Activated CD4-positive, alpha-beta memory T cell treated with anti-CD3 and anti-CD28 coated beads, Interleukin-2, amount 10 ng/mL, durations not matched to agents 7 days and 5 days (primary cell): ENCODE results near the gene PYCR2. TPM values are rescaled to one million over a fixed set of nuclear protein-coding genes. Genes with fewer than 3 reads are reported as not detected.

ENCODE experiments used
- CTCF ChIA-PET: fragments of 350-600 bp; sonication (Branson Sonifier 250); formaldehyde crosslinking; loops from one replicate; lab custom pipeline; 2021; ENCODE audit warnings: antibody characterized with exemption, inconsistent platforms; lab: Charles Lee
- POLR2A ChIA-PET: fragments of 350-600 bp; sonication (Branson Sonifier 250); formaldehyde crosslinking; loops from one replicate; lab custom pipeline; 2021; ENCODE audit warnings: antibody characterized with exemption; lab: Charles Lee
- DNase-seq: peaks from one replicate; pipeline ENCODE4 v3.0.0-alpha.2; 2020
- H3K27ac Mint-ChIP-seq: one replicate; pipeline ENCODE4 v1.8.0; 2021; ENCODE audit warnings: mild to moderate bottlenecking, mixed read lengths
- H3K27me3 Mint-ChIP-seq: one replicate; pipeline ENCODE4 v1.8.0; 2021; ENCODE audit warnings: mixed read lengths
- H3K36me3 Mint-ChIP-seq: one replicate; pipeline ENCODE4 v1.8.0; 2021; ENCODE audit warnings: low read depth, mixed read lengths
- H3K4me1 Mint-ChIP-seq: one replicate; pipeline ENCODE4 v1.8.0; 2021; ENCODE audit warnings: mixed read lengths
- H3K4me3 Mint-ChIP-seq: one replicate; pipeline ENCODE4 v1.8.0; 2021; ENCODE audit warnings: mild to moderate bottlenecking, mixed read lengths
- H3K9me3 Mint-ChIP-seq: one replicate; pipeline ENCODE4 v1.8.0; 2021; ENCODE audit warnings: mixed read lengths
- total RNA-seq, 2 experiments: library from RNA; stranded (reverse); gene quantifications; one replicate each; pipeline ENCODE4 v1.2.3, GENCODE V29; 2021

Gene PYCR2
- total RNA-seq, 2 experiments from 2014 or later = 101 to 105 TPM

- Mint-ChIP-seq H3K27ac (peak overlapping the region; percentile 58), H3K4me1 (peaks cover 19% of the 10 kb centered on the region), H3K36me3 (peaks cover 5% of the 10 kb centered on the region), H3K27me3 (no peaks in the 10 kb centered on the region), H3K4me3 (no peak overlapping the region), H3K9me3 (no peaks in the 10 kb centered on the region)
- ChIA-PET CTCF (interaction anchor here (1.0 to 2.1 kb wide), 3 partner anchors 10 to 33 kb away, joined by 4 to 6 read pairs (median 4); no protein-coding TSS in a partner anchor), POLR2A (interaction anchor here (1.0 to 2.0 kb wide), 3 partner anchors 46 to 460 kb away, joined by 3 to 5 read pairs (median 4); partner anchors contain the start of genes SRP9 and TMEM63A)
- DNase-seq = no peak
Observed at GRCh38 chr1:225928186-225929175, 4.4 kb upstream of the PYCR2 start.

DNA sequence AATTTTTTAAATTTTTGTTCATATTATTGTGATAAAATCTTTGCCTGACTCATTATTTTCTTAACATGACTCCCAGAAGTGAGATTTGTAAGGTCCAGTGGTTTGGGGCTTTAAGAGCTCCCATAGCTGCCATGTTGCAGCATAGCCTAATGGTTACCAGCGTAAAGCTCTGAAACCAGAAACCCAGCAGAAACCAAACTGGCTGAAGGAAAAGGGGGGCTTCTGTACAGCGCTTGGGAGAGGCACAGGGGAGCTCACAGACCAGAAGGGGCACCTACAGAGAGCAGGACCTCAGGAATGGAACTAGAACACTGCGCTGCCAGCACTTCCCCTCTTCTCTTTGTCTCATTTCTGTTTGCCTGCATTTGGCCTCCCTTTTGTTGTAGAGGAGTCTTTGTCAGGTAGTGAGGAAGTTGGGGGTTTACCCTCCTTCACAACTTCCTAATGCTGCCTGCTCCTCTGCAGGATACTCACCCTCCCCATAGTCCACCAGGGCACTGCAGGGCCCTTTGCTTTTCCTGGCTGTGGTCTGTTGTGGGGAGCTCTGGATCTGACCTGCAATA, 2.6 kb upstream of the PYCR2 start:
- Mint-ChIP-seq H3K27me3 (no peaks in the 10 kb centered on the region), H3K4me3 (no peak overlapping the region), H3K9me3 (no peaks in the 10 kb centered on the region), H3K4me1 (peaks cover 35% of the 10 kb centered on the region), H3K27ac (no peak overlapping the region), H3K36me3 (peaks cover 15% of the 10 kb centered on the region)
- CTCF ChIA-PET = no interaction called here
- POLR2A ChIA-PET = interaction anchor here (0.6 to 1.4 kb wide), 3 partner anchors 44 to 149 kb away, joined by 3 to 6 read pairs (median 3); partner anchors contain the start of genes SRP9 and TMEM63A
- no peak for DNase-seq

DNA sequence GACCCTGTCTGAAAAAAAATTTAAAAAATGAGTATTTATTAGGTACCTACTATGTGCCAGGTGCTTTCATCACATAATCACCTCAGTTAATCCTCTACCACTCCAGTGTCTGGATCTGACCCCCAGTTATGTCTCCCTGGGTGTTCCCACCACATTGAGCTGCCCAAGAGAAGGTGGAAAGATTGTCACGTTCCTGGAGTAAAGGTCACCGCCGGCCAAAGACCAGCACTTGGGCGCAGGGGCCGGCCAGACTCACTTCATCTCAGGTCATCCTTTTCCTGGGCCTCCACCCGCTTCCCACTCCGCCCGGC, 714 bp downstream of the PYCR2 start:
- no peak for DNase-seq
- H3K27me3 Mint-ChIP-seq = no peaks in the 10 kb centered on the region
- H3K27ac Mint-ChIP-seq = peak overlapping the region; percentile 89
- H3K36me3 Mint-ChIP-seq = peaks cover 26% of the 10 kb centered on the region
- POLR2A ChIA-PET = interaction anchor here (0.7 to 6.0 kb wide), 31 partner anchors 9 to 497 kb away, joined by 3 to 62 read pairs (median 5); partner anchors contain the start of genes EPHX1, H3-3A, LBR and LEFTY1
- no peaks in the 10 kb centered on the region for H3K9me3 Mint-ChIP-seq
- H3K4me3 Mint-ChIP-seq = peak overlapping the region; percentile 96
- peaks cover 49% of the 10 kb centered on the region for H3K4me1 Mint-ChIP-seq
- CTCF ChIA-PET = interaction anchor here (1.2 to 1.6 kb wide), 6 partner anchors 12 to 145 kb away, joined by 3 to 7 read pairs (median 4); partner anchors contain the start of genes SDE2 and SRP9

GRCh38 chr1:225921734-225922709, 2.0 kb downstream of the PYCR2 start:
- Mint-ChIP-seq H3K4me1 (peaks cover 50% of the 10 kb centered on the region), H3K27ac (peak overlapping the region; percentile 74), H3K9me3 (no peaks in the 10 kb centered on the region), H3K4me3 (peak overlapping the region; percentile 96), H3K36me3 (peaks cover 37% of the 10 kb centered on the region), H3K27me3 (no peaks in the 10 kb centered on the region)
- ChIA-PET POLR2A (interaction anchor here (1.3 to 6.0 kb wide), 7 partner anchors 12 to 493 kb away, joined by 3 to 62 read pairs (median 5); partner anchors contain the start of genes LBR, SRP9 and TMEM63A), CTCF (interaction anchor here (0.8 to 1.1 kb wide), 3 partner anchors 10 to 145 kb away, joined by 3 read pairs; partner anchors contain the start of gene SRP9)
- no peak for DNase-seq

DNA sequence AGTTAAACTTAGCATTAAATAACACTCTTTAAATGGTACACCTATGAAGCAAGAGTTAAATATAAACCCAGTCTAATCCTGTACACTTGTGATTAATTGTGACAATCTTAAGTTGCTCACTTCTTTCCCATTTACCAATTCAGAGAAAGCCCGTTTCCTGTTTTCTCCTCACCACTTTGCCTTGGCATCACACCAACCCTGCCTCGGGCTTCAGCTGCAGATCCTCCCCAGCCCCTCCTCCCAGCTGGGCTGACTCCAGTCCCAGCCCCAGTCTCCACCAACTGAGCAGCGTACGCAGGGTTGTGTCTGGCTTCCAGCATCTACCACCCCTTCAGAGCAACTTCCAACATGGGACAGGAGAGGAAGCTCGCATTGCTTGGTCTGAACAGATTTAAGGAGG, 4.1 kb downstream of the PYCR2 start:
- CTCF ChIA-PET = interaction anchor here (1.2 to 1.4 kb wide), 3 partner anchors 8 to 43 kb away, joined by 3 to 4 read pairs (median 3); no protein-coding TSS in a partner anchor
- no peaks in the 10 kb centered on the region for H3K9me3 Mint-ChIP-seq
- peaks cover 48% of the 10 kb centered on the region for H3K4me1 Mint-ChIP-seq
- no peak for DNase-seq
- no peak overlapping the region for H3K4me3 Mint-ChIP-seq
- peaks cover 42% of the 10 kb centered on the region for H3K36me3 Mint-ChIP-seq
- peak overlapping the region; percentile 66 for H3K27ac Mint-ChIP-seq
- POLR2A ChIA-PET = interaction anchor here (0.8 to 6.0 kb wide), 3 partner anchors 11 to 453 kb away, joined by 3 to 56 read pairs (median 5); partner anchors contain the start of gene SRP9
- H3K27me3 Mint-ChIP-seq = no peaks in the 10 kb centered on the region

DNA sequence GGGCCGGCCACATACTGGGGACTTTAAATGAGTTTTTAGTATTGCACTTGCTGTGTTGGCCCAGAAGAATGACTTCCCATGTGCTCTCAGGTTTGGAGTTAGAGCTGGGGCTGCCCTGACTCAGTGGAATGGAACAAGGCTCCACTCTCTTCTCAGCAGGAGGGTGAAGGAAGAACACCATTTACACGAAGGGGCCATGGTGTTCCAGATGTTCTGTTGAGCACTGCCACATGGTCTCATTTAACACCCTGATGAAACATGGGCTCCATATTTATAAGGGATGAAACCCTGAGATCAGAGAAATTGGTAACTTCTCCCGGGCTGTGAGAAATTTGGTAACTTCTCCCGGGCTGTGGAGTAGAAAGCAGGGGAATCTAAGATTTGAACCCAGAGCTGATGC, 5.8 kb downstream of the PYCR2 start:
- Mint-ChIP-seq H3K4me1 (peaks cover 43% of the 10 kb centered on the region), H3K27me3 (no peaks in the 10 kb centered on the region), H3K27ac (no peak overlapping the region), H3K4me3 (no peak overlapping the region), H3K36me3 (peaks cover 35% of the 10 kb centered on the region), H3K9me3 (no peaks in the 10 kb centered on the region)
- ChIA-PET POLR2A (no interaction called here), CTCF (interaction anchor here (1.3 kb wide), 1 partner anchor 21 kb away, joined by 3 read pairs; no protein-coding TSS in a partner anchor)
- DNase-seq = no peak

GRCh38 chr1:225917536-225917935, 6.5 kb downstream of the PYCR2 start:
- H3K27me3 Mint-ChIP-seq = no peaks in the 10 kb centered on the region
- no peak overlapping the region for H3K4me3 Mint-ChIP-seq
- peaks cover 31% of the 10 kb centered on the region for H3K36me3 Mint-ChIP-seq
- DNase-seq = no peak
- H3K4me1 Mint-ChIP-seq = peaks cover 37% of the 10 kb centered on the region
- no peaks in the 10 kb centered on the region for H3K9me3 Mint-ChIP-seq
- POLR2A ChIA-PET = no interaction called here
- no peak overlapping the region for H3K27ac Mint-ChIP-seq
- CTCF ChIA-PET = interaction anchor here (1.3 kb wide), 1 partner anchor 21 kb away, joined by 3 read pairs; no protein-coding TSS in a partner anchor

- Mint-ChIP-seq H3K27me3 (no peaks in the 10 kb centered on the region), H3K9me3 (no peaks in the 10 kb centered on the region), H3K36me3 (peaks cover 27% of the 10 kb centered on the region), H3K4me1 (peaks cover 33% of the 10 kb centered on the region), H3K4me3 (no peak overlapping the region), H3K27ac (peak overlapping the region; percentile 35)
- DNase-seq = no peak
- ChIA-PET POLR2A (interaction anchor here (1.4 kb wide), 1 partner anchor 35 kb away, joined by 4 read pairs; the partner anchor contains the start of gene TMEM63A), CTCF (interaction anchor here (1.3 kb wide), 1 partner anchor 20 kb away, joined by 3 read pairs; no protein-coding TSS in a partner anchor)
Observed at GRCh38 chr1:225917101-225917500, 6.9 kb downstream of the PYCR2 start.

DNA sequence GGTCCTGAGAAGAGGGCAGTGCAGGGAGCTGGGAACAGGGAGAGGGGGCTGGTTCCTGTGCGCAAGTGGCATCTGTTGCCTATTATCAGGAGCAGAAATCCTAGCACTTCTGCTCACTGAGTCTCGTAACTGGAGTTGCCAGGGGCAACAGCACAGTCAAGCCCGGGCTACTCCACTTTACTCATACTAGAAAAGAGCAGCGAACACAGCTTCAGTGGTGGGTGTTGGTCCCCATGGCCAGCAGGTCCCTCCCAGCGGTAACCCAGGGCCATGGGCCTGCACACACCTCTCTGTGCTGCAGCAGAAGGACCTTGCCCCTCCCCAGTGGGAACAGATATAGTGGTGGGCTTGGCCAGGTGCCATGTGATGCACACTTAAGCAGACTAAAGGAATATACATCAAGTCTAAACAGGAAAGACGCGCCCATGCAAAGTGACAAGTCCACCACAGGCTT, 8.5 kb downstream of the PYCR2 start:
- CTCF ChIA-PET = no interaction called here
- peaks cover 21% of the 10 kb centered on the region for H3K4me1 Mint-ChIP-seq
- no peak for DNase-seq
- POLR2A ChIA-PET = interaction anchor here (0.6 to 1.4 kb wide), 3 partner anchors 9 to 35 kb away, joined by 3 to 4 read pairs (median 4); partner anchors contain the start of genes PYCR2 and TMEM63A
- no peak overlapping the region for H3K27ac Mint-ChIP-seq
- H3K27me3 Mint-ChIP-seq = no peaks in the 10 kb centered on the region
- H3K4me3 Mint-ChIP-seq = no peak overlapping the region
- peaks cover 27% of the 10 kb centered on the region for H3K36me3 Mint-ChIP-seq
- no peaks in the 10 kb centered on the region for H3K9me3 Mint-ChIP-seq

DNA sequence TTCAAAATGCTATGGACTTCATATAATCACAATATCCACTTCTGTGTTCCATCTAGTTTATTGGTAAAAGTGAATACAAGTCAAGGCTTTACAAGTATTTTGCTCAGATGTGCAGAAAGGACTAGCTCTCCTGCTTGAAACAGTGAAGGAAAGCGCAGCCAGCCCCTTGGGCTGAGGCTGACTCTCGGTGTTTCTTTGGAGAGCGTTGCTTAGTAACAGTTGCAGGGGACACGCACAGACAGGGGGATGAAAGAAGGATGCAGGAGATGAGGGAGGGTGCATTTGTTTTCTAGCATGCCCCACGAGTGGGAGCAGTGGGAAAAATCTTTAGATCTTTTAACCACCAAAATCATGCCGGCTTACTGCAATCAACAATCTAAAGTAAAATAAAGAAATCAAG, 9.1 kb downstream of the PYCR2 start:
- H3K36me3 Mint-ChIP-seq = peaks cover 26% of the 10 kb centered on the region
- H3K4me1 Mint-ChIP-seq = peaks cover 17% of the 10 kb centered on the region
- no peak for DNase-seq
- no peak overlapping the region for H3K4me3 Mint-ChIP-seq
- ChIA-PET POLR2A (no interaction called here), CTCF (interaction anchor here (1.3 kb wide), 1 partner anchor 137 kb away, joined by 3 read pairs; the partner anchor contains the start of gene SRP9)
- peaks cover 3% of the 10 kb centered on the region for H3K27me3 Mint-ChIP-seq
- no peak overlapping the region for H3K27ac Mint-ChIP-seq
- H3K9me3 Mint-ChIP-seq = no peaks in the 10 kb centered on the region

DNA sequence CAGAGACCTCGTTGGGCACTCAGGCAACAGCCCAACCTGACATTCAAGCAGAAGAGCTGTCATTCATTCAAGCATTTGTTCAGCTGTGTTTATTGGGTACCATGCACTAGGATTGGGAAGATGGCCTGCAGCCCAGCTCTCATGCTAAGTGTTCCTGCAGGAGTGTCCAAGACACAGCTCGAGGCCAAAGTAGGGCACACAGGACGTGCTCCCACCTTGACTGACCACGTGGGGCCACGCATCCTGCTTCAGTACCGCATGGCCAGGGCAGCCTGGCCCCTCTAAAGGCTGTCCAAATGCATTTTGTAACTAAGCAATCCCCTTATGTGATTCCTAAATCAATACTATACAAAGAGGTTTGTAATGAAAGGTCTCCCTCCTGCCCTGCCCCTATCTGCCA, 9.7 kb downstream of the PYCR2 start:
- DNase-seq = no peak
- H3K4me3 Mint-ChIP-seq = no peak overlapping the region
- H3K36me3 Mint-ChIP-seq = peaks cover 21% of the 10 kb centered on the region
- H3K9me3 Mint-ChIP-seq = no peaks in the 10 kb centered on the region
- POLR2A ChIA-PET = interaction anchor here (1.2 kb wide), 1 partner anchor 9 kb away, joined by 10 read pairs; the partner anchor contains the start of gene PYCR2
- H3K4me1 Mint-ChIP-seq = peaks cover 11% of the 10 kb centered on the region
- H3K27me3 Mint-ChIP-seq = peaks cover 6% of the 10 kb centered on the region
- H3K27ac Mint-ChIP-seq = no peak overlapping the region
- CTCF ChIA-PET = interaction anchor here (1.3 kb wide), 1 partner anchor 137 kb away, joined by 3 read pairs; the partner anchor contains the start of gene SRP9
